ENCODE measurements around the gene MLYCD.

Gene MLYCD

GRCh38 chr16:83972256-83973008 is 73.5 kb downstream of the MLYCD start:
- DNase-seq = no peak

DNA sequence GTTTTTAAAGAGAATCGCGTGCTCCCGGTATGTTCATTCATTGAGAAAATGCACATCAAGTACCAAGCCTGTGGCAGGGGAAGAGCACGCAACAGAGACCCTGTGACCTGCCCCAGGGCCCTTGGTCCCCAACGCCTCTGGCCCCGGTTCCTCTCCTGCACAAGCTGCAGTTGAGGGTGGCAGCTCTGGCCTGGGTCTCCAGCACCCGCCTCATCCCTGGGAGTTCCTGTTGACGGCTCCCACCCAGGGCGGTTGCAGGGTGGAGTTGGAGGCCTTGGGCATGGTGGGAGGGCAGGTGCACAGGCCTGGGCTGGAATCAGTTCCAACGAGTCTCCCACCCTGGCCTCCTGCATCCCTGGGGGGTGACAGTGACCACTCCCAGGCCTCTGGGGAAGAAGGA is 74.2 kb downstream of the MLYCD start:
- no peak for DNase-seq

DNA sequence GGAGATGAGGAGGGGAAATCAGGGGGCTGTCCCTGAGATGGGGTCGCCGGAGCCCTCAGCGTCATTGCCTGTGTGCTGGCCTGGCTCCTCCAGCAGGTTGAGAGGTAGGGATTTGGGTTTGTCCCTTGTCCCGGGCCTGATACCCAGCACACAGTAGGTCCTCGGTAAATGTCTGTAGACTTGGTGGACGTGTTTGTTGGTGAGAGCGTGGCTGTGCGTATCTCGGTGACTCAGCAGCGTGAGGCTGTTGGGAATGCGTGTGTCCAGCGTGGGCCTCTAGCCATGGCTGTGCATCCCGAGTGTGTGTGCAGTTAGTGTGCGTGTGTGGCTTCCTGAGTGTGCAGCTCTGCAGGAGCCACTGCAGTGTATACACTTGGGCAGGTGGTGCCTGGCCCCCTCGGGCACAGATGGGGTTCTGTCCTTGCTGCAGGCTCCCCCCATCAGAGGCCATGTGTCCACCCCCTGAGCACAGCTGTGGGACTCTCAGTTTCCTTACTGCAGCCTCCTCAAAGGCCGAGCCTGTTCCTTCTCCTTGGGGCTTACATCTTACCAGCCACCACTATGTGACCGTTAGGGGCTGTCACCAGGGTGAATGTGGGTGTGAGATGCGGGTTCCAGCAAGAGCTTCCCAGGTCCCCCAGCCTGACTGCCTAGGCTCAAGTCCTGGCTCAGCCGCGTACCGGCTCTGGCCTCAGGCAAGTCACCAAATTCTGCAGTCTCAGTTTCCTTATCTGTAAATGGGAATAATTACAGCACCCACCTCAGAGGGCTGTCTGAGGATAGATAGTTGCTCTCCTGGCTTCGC is 74.9 kb downstream of the MLYCD start:
- DNase-seq = no peak

GRCh38 chr16:83974475-83974874 is 75.6 kb downstream of the MLYCD start:
- no peak for DNase-seq

GRCh38 chr16:83975590-83976260 is 76.8 kb downstream of the MLYCD start:
- DNase-seq = no peak

Data from T-helper 1 cell (primary cell).